GM19023 (cell line): ENCODE measurements around the gene FBLN7.
"Not testable (repeated sequence)": the region's sequence is repeated elsewhere in the genome, so short reads cannot be mapped to it uniquely, and the experiment has no call there.

Experiments
- ATAC-seq: cut with Tn5 transposase; IDR thresholded peaks from one replicate; pipeline ENCODE4 v1.9.1; 2021; ENCODE audit warnings: mild to moderate bottlenecking, moderate library complexity; ENCODE audit not compliant: unreplicated experiment

The FBLN7 gene

GRCh38 chr2:112138159-112139032 lies at the start of gene FBLN7:
TSS of gene FBLN7 (plus strand) at chr2:112138385. CDS start at chr2:112138656, 271 bp downstream.
- ATAC-seq, result no peak

DNA sequence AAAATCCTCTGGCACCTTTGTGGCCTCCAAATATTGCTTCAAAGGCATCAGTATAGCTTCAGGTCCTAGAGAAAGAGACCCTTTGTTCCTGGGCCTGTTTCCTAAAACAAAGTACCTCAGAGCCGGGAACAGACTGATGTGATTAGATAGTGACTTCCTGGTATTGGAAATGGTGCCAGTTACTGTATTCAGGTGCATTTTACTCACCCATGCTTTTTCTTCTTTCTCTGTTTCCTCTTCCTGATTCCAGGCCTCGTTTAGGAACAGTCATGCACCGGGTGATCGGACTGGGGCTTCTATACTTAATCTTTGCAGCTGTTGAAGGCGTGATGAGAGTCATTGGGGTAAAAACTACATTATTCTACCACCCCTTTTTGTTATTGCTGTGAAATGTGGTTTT lies 48.8 kb upstream of the FBLN7 start:
- no peak for ATAC-seq

DNA sequence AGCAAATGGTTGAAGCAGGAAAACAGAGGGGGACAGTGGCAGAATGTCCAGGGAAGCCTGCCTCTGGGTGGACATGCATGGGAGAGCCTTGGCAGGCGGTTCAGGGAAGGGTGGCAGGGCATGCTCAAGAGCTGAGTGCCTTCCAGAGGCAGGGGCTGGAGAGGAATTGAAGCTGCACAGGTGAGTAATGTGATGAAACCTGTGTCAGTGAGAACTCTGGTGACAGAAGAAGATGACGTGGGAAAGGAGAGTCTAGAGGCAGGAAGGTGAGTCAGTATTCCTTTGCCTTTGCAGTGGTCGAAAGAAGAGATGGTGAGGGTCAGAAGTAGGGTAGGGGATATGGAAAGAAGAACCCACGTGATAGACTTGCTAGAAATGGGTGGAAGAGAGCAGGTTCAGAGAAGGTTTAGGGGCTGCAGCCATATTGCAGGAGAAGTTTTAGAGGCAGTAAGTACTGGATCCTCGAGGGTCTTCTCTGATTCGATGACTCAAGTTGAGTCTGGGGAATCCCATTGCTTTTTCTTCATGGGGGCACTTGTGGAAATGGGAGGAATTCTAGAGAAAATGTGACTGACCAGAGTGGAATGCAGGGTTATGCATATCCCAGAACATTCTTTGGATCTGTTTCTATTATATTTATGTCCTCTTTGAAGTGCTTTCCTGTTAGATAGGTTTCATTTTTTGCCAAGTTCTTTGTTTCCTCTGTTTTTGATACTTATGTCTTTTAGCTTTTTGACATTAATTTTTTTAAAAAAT lies 45.7 kb upstream of the FBLN7 start:
- no peak for ATAC-seq

DNA sequence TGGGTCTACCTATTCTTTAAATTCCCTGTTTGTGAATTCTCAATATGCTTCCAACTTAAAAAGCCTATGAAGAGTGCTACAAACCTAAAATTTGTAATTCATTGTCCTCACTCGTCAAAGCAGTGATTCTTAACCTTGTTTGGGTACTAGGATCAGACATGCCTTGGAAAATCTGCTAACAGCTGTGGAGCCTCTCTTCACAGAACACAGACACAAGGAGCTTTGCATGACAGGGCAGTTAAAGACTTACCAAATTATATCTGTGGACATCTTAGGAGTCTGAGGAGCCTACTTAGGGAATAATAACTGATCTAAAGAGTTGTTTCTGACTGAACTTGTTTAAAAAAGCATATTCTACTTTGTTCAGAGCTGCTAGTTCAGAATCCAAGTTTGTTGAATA lies 45.0 kb upstream of the FBLN7 start:
- no peak for ATAC-seq

GRCh38 chr2:112095681-112096080 lies 42.5 kb upstream of the FBLN7 start:
- no peak for ATAC-seq

GRCh38 chr2:112096098-112096497 lies 42.1 kb upstream of the FBLN7 start:
- no peak for ATAC-seq

GRCh38 chr2:112108178-112108832 lies 29.9 kb upstream of the FBLN7 start:
- ATAC-seq, result no peak

DNA sequence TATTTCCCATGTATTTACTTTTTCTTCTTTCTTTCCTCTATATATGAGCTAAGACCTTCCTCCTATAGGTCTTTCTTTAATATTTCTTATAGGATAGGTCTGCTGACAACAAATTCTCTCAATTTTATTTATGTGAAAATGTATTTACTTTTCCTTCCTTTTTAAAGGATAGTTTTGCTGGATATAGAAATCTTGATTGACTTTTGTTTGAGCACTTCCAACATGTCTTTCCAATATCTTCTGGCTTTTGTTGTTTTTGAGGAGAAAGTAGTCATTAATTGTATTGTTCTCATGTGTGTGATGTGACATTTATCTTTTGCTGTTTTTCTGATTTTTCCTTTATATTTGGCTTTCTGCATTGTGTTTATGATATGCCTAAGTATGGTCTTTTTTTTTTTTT lies 28.9 kb upstream of the FBLN7 start:
- ATAC-seq, result no peak

DNA sequence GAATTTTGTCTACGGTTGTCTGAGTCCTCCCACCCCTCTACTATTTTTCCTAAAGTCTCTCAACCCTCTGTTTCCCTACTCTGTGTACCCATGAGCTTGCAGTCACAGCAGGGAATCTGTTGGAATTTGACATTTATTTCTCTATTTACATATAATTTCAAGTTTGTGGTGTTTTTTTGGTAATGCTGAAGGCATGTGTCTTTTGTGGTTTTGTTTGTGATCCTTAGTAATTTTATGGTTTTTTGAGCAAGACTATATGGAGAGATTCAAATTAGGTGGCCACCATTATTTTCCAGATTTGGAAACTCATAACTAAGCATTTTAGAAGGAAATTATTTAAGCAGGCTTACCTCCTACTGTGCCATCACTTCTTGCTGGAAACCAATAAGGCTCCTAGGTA lies 27.2 kb upstream of the FBLN7 start:
- no peak for ATAC-seq

DNA sequence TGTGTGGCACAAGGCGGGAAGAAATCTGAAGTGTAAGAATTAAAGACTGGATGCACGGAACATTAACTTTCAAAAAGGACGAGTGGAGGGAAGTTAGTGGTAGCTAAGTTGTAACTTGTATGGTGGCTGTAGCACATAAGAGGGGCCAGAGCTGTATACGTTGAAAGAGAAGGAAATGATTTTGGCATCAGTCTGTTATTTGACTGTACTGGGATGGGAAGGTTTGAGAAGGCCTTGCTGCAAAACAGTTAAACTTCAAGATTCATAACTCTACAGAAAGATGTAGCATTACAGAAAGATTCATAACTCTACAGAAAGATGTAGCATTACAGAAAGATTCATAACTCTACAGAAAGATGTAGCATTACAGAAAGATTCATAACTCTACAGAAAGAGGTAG lies 24.8 kb upstream of the FBLN7 start:
- ATAC-seq, result not testable (repeated sequence)

DNA sequence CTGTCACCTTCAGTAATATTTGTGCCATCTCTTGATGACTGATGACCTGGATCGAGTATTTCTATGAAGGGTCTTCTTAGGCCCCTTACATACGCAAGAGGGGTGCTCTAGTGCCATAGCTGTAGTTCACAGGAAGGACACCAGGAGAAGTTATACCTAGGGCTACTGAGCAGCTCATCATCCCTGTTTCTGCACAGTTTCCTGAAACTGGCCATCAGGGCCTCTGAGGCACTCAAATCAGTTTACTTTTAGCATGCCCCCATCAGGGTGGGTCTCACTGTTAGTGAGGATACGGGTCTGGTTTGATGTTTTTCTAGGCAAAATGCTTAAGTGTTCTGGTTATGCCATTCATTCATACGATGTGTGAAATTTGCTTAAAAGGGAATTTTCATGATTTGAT lies 20.0 kb upstream of the FBLN7 start:
- ATAC-seq, result no peak

DNA sequence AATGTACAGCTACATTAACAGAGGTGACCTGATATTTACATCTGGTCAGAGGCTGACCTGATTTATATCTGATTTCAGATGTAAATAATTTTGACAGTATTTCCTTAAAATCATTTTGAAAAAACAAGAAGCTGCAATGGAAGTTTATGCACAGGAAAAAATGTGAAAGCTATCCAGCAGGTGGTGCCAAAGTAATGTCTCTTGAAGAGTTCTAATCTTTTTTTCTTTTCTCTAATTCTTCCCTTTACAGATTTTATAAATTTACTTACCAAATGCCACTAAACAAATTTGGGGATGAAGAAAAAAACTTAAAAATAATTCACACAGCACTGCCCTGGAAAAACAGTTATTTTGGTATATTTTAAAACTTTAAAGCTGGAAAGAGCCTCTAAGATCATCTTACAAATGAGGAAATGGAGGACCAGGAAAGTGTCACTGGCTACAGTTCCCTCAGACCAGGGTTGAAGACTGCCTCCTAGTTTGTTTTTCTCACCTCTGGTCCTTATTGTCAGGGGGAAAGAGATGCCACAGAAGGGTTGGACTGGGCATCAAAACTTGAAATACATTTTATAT lies 16.4 kb upstream of the FBLN7 start:
- no peak for ATAC-seq

DNA sequence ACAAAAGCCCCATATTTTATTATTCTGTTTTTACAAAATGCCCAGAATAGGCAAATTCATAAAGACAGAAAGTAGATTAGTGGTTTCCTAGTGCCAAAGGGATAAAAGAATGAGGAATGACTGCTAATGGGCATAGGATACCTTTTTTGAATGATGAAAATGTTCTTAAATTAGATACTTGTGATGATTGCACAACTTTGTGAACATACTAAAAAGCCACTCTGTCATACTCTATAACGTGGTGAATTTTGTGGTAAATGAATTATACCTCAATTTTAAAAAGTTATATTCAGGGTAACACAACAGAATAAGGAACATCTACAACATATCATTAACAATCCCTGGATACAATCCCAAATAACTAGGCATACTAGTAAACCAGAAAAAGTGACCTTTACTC lies 9.1 kb upstream of the FBLN7 start:
- no peak for ATAC-seq

DNA sequence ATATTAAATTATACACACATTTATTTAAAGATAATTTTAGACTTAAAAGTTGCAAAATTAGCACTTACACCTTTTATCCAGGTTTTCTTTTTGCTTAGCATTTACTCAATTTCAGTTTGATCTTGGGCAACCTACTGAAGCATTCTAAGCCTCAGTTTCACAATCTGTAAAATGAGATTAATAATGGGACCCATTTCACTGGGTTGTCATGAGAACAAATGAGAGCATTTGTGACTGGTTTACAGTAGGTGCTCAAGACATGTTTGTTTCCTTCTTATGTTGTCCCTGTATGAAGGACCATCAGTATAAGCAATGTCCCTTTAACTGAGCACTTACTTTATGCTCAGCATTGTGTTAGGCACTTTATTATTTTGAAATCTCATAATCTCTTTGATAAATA lies 4.8 kb upstream of the FBLN7 start:
- no peak for ATAC-seq

- no peak for ATAC-seq
Observed at GRCh38 chr2:112134120-112134519, 4.1 kb upstream of the FBLN7 start.

GRCh38 chr2:112136096-112136495 lies 2.1 kb upstream of the FBLN7 start:
- no peak for ATAC-seq

DNA sequence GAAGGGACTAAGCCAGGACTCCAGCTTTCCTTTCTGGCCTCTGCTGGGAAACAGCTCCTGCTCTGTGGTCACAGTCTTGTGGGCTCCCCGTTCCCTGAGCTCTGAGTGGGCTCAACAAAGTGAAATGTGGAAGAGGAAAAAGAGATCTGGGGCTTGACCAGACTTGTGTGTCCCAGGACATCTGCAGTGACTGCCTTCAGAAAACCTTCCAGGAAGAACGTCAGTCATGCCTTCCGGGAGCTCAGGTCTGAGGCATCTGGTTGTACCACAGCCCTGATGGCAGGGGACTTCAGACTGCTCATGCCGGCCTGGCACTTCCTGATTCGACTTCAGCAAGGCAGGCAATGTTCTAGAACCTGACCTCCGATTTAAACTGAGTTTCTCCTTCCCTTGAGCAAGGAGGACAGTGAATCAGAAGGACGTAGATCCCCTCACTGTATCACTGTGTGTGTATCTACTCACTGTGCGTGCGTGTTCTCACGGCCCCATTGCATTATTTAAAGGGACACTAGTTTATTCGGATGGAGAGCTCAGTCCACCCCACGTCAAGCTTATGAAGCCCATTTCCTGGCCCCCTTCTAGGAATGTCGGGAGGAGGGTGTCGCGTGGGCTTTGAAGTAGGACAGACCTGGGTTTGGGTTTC lies 548 bp upstream of the FBLN7 start:
- no peak for ATAC-seq

GRCh38 chr2:112139033-112139614 lies 939 bp downstream of the FBLN7 start:
- not testable (repeated sequence) for ATAC-seq

DNA sequence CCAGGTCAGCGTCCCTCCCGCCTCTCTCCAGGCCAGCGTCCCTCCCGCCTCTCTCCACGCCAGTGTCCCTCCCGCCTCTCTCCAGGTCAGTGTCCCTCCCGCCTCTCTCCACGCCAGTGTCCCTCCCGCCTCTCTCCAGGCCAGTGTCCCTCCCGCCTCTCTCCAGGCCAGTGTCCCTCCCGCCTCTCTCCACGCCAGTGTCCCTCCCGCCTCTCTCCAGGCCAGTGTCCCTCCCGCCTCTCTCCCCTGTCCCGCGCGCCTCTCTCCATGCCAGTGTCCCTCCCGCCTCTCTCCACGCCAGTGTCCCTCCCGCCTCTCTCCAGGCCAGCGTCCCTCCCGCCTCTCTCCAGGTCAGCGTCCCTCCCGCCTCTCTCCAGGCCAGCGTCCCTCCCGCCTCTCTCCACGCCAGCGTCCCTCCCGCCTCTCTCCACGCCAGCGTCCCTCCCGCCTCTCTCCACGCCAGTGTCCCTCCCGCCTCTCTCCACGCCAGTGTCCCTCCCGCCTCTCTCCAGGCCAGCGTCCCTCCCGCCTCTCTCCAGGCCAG lies 1.5 kb downstream of the FBLN7 start:
- ATAC-seq, result not testable (repeated sequence)

GRCh38 chr2:112140205-112140802 lies 2.1 kb downstream of the FBLN7 start:
- no peak for ATAC-seq
